WTC11 (cell line): Measurements from ENCODE around the gene TMCO1.

Experiments used
- ARID4B ChIP-seq: sonication (generic); formaldehyde crosslinking; IDR thresholded peaks from 2 replicates; pipeline ENCODE4 v1.8.0; 2023; ENCODE audit warnings: missing genetic modification reagents, mild to moderate bottlenecking, borderline replicate concordance
- ATF2 ChIP-seq: sonication (generic); formaldehyde crosslinking; IDR thresholded peaks from 2 replicates; pipeline ENCODE4 v1.8.1; 2022; ENCODE audit warnings: low read depth, missing genetic modification reagents, borderline replicate concordance
- CTCF ChIP-seq: fragments of 200-600 bp; IDR thresholded peaks from 2 replicates; pipeline ENCODE4 v1.8.0; 2022; ENCODE audit warnings: antibody characterized with exemption
- E2F1 ChIP-seq: sonication (generic); formaldehyde crosslinking; IDR thresholded peaks from 2 replicates; pipeline ENCODE4 v1.8.0; 2022; ENCODE audit warnings: mild to moderate bottlenecking, missing genetic modification reagents
- ELF4 ChIP-seq: sonication (generic); formaldehyde crosslinking; IDR thresholded peaks from 2 replicates; pipeline ENCODE4 v1.8.1; 2022; ENCODE audit warnings: low read depth, mild to moderate bottlenecking, moderate library complexity, missing genetic modification reagents
- HMGA2 ChIP-seq: fragments of 250-450 bp; sonication (Bioruptor Pico); IDR thresholded peaks from 2 replicates; pipeline ENCODE4 v1.4.0; 2021; ENCODE audit warnings: mild to moderate bottlenecking, moderate library complexity
- NFE2L1 ChIP-seq: sonication (generic); formaldehyde crosslinking; IDR thresholded peaks from 2 replicates; pipeline ENCODE4 v1.8.1; 2023; ENCODE audit warnings: missing genetic modification reagents
- RELA ChIP-seq: sonication (generic); formaldehyde crosslinking; IDR thresholded peaks from 2 replicates; pipeline ENCODE4 v1.8.1; 2022; ENCODE audit warnings: missing genetic modification reagents, mild to moderate bottlenecking, borderline replicate concordance
- SP1 ChIP-seq: sonication (generic); formaldehyde crosslinking; conservative IDR thresholded peaks from 2 replicates; pipeline ENCODE4 v1.8.1; 2022; ENCODE audit warnings: missing genetic modification reagents
- USF1 ChIP-seq: sonication (generic); formaldehyde crosslinking; IDR thresholded peaks from 2 replicates; pipeline ENCODE4 v1.8.0; 2022; ENCODE audit warnings: mild to moderate bottlenecking, missing genetic modification reagents
- USF2 ChIP-seq: sonication (generic); formaldehyde crosslinking; IDR thresholded peaks from 2 replicates; pipeline ENCODE4 v1.8.1; 2023; ENCODE audit warnings: mild to moderate bottlenecking, missing genetic modification reagents, moderate library complexity
- ZNF232 ChIP-seq: sonication (generic); formaldehyde crosslinking; IDR thresholded peaks from 2 replicates; pipeline ENCODE4 v1.8.0; 2022; ENCODE audit warnings: mild to moderate bottlenecking, missing genetic modification reagents

- no peak for TF ChIP-seq RELA
- TF ChIP-seq ZNF232 (CRISPR knock-in tag) = no peak
- no peak for TF ChIP-seq ARID4B (CRISPR knock-in tag)
- no peak for TF ChIP-seq ELF4 (CRISPR knock-in tag)
- TF ChIP-seq HMGA2 (CRISPR knock-in tag) = no peak
- TF ChIP-seq SP1 (CRISPR knock-in tag) = no peak
- no peak for TF ChIP-seq CTCF
- TF ChIP-seq E2F1 = no peak
- TF ChIP-seq NFE2L1 = no peak
- no peak for TF ChIP-seq USF1 (CRISPR knock-in tag)
- no peak for TF ChIP-seq ATF2
- TF ChIP-seq USF2 (CRISPR knock-in tag) = no peak
Observed at GRCh38 chr1:165815725-165816124, 47.1 kb upstream of the TMCO1 start.
